Measurements from ENCODE around the gene KRTAP10-12. TPM values are rescaled to one million over a fixed set of nuclear protein-coding genes. Genes with fewer than 3 reads are reported as not detected.

KRTAP10-12 gene
- total RNA-seq, 2 experiments from 2014 or later = not detected

GRCh38 chr21:44712203-44713028, 15.4 kb downstream of the KRTAP10-12 start:
- ATAC-seq (ENCODE audit: poor library complexity) (no peak), DNase-seq (peak in 1 of 14 experiments; percentile 26)
- Mint-ChIP-seq H3K27me3 (peaks cover 91% of the 10 kb centered on the region), H3K9me3 (no peaks in the 10 kb centered on the region), H3K4me3 (no peak overlapping the region), H3K27ac (no peak overlapping the region), H3K4me1 (ENCODE audit: low read depth) (peaks cover 39% of the 10 kb centered on the region), H3K36me3 (ENCODE audit: low read depth) (no peaks in the 10 kb centered on the region)
- H3K27ac ChIP-seq (ENCODE audit: low read depth in 1 of 2, low read length in 2 of 2) = no peak overlapping the region
- intact Hi-C loops (cut with DNase I, micrococcal nuclease) = no loop called here
- peaks cover 47% of the 10 kb centered on the region for H3K4me1 ChIP-seq (ENCODE audit: insufficient read depth, low read length)
- ChIA-PET CTCF (no interaction called here), POLR2A (interaction anchor here (3.2 kb wide), 1 partner anchor 54 kb away, joined by 18 read pairs; the partner anchor contains the start of gene KRTAP12-3)
- H3K9me3 ChIP-seq (ENCODE audit: control insufficient read depth in 1 of 2, insufficient read depth in 1 of 2, low read length in 2 of 2) = peaks cover 0 to 36% of the 10 kb centered on the region in 2 experiments
- H3K27me3 ChIP-seq (ENCODE audit: control insufficient read depth in 1 of 2, insufficient read depth in 2 of 2, low read length in 2 of 2) = peaks cover 60 to 68% of the 10 kb centered on the region in 2 experiments
- no peak overlapping the region for H3K4me3 ChIP-seq (ENCODE audit: low read length)
- no peaks in the 10 kb centered on the region for H3K36me3 ChIP-seq (ENCODE audit: insufficient read depth, low read length)
- no peak for TF ChIP-seq CTCF (IDR thresholded peaks at IDR 0.05)

- Histone ChIP-seq H3K27me3 (ENCODE audit: control insufficient read depth in 1 of 2, insufficient read depth in 2 of 2, low read length in 2 of 2) (peaks cover 55 to 61% of the 10 kb centered on the region in 2 experiments), H3K27ac (ENCODE audit: low read depth in 1 of 2, low read length in 2 of 2) (no peak overlapping the region), H3K4me3 (ENCODE audit: low read length) (no peak overlapping the region), H3K36me3 (ENCODE audit: insufficient read depth, low read length) (no peaks in the 10 kb centered on the region), H3K9me3 (ENCODE audit: control insufficient read depth in 1 of 2, insufficient read depth in 1 of 2, low read length in 2 of 2) (peaks cover 0 to 33% of the 10 kb centered on the region in 2 experiments), H3K4me1 (ENCODE audit: insufficient read depth, low read length) (peaks cover 43% of the 10 kb centered on the region)
- ChIA-PET CTCF (no interaction called here), POLR2A (no interaction called here)
- ATAC-seq (ENCODE audit: poor library complexity) (no peak), DNase-seq (peak in 1 of 14 experiments; percentile 28)
- Mint-ChIP-seq H3K27ac (no peak overlapping the region), H3K4me3 (no peak overlapping the region), H3K27me3 (peaks cover 88% of the 10 kb centered on the region), H3K4me1 (ENCODE audit: low read depth) (peaks cover 39% of the 10 kb centered on the region), H3K36me3 (ENCODE audit: low read depth) (no peaks in the 10 kb centered on the region), H3K9me3 (no peaks in the 10 kb centered on the region)
- no peak for TF ChIP-seq CTCF (IDR thresholded peaks at IDR 0.05)
- intact Hi-C loops (cut with DNase I, micrococcal nuclease) = no loop called here
Measured at GRCh38 chr21:44713130-44713529, 16.2 kb downstream of the KRTAP10-12 start.

GRCh38 chr21:44713846-44714245, 16.9 kb downstream of the KRTAP10-12 start:
- Mint-ChIP-seq H3K36me3 (ENCODE audit: low read depth) (no peaks in the 10 kb centered on the region), H3K27ac (no peak overlapping the region), H3K4me3 (no peak overlapping the region), H3K4me1 (ENCODE audit: low read depth) (peaks cover 39% of the 10 kb centered on the region), H3K27me3 (peaks cover 86% of the 10 kb centered on the region), H3K9me3 (no peaks in the 10 kb centered on the region)
- Histone ChIP-seq H3K27ac (ENCODE audit: low read depth in 1 of 2, low read length in 2 of 2) (no peak overlapping the region), H3K27me3 (ENCODE audit: control insufficient read depth in 1 of 2, insufficient read depth in 2 of 2, low read length in 2 of 2) (peaks cover 54% of the 10 kb centered on the region in 2 experiments), H3K36me3 (ENCODE audit: insufficient read depth, low read length) (no peaks in the 10 kb centered on the region), H3K4me3 (ENCODE audit: low read length) (no peak overlapping the region), H3K4me1 (ENCODE audit: insufficient read depth, low read length) (peaks cover 36% of the 10 kb centered on the region), H3K9me3 (ENCODE audit: control insufficient read depth in 1 of 2, insufficient read depth in 1 of 2, low read length in 2 of 2) (peaks cover 0 to 26% of the 10 kb centered on the region in 2 experiments)
- intact Hi-C loops (cut with DNase I, micrococcal nuclease) = no loop called here
- ChIA-PET POLR2A (no interaction called here), CTCF (no interaction called here)
- DNase-seq (no peak), ATAC-seq (ENCODE audit: poor library complexity) (no peak)
- TF ChIP-seq CTCF (IDR thresholded peaks at IDR 0.05) = no peak

Measured in CD4-positive, alpha-beta T cell (primary cell).